GM12873 (cell line): Measurements from ENCODE around the gene TRANK1.

Experiments
- TF ChIP-seq, protein P1 (sequence below): IDR thresholded peaks from 2 replicates; pipeline ENCODE4 v1.5.1; 2012; ENCODE audit warnings: low read depth, mild to moderate bottlenecking, moderate library complexity, low read length, control low read depth; ENCODE audit not compliant: insufficient read depth; ENCODE audit errors: missing control alignments

The TRANK1 gene

DNA sequence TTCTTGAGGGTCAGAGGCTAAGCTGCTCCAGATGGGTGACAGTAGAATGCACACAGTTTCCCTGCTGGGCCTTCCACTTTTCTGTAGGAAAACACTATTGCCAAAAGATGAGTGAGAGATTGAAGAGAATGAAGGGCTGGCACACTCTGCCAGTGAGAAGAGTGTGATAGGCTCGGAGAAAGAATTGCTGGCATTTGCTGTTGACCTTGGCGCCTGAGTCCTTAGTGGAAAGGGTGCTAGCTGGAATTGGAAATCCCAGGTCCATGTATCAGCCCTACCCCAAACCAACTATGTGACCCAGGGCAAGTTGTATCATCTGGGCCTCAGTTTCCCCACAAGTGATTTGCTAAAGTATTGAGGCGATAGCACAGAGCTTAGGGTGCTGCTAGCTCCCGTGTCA, 120.4 kb downstream of the TRANK1 start:
- TF ChIP-seq, protein P1, sequence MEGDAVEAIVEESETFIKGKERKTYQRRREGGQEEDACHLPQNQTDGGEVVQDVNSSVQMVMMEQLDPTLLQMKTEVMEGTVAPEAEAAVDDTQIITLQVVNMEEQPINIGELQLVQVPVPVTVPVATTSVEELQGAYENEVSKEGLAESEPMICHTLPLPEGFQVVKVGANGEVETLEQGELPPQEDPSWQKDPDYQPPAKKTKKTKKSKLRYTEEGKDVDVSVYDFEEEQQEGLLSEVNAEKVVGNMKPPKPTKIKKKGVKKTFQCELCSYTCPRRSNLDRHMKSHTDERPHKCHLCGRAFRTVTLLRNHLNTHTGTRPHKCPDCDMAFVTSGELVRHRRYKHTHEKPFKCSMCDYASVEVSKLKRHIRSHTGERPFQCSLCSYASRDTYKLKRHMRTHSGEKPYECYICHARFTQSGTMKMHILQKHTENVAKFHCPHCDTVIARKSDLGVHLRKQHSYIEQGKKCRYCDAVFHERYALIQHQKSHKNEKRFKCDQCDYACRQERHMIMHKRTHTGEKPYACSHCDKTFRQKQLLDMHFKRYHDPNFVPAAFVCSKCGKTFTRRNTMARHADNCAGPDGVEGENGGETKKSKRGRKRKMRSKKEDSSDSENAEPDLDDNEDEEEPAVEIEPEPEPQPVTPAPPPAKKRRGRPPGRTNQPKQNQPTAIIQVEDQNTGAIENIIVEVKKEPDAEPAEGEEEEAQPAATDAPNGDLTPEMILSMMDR: no peak

DNA sequence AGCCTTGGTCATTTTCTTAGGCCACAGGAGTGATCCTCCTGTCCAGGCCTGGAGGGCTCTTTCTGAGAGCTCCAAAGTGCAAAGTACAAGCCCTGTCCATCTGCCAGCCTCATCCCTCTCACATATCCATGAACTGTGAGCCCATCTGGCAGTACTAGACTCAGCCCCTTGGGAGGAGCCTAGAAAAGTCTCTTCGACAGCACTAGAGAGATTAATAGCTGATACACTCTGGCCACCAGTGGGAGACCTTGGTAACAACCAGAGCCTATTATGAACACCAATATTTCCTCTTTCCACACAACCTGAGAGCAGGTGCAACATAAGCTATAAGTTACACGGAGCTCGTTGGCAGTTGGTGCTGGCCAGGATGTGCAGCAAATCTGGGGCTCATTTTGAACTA, 121.0 kb downstream of the TRANK1 start:
- TF ChIP-seq, protein P1: no peak

DNA sequence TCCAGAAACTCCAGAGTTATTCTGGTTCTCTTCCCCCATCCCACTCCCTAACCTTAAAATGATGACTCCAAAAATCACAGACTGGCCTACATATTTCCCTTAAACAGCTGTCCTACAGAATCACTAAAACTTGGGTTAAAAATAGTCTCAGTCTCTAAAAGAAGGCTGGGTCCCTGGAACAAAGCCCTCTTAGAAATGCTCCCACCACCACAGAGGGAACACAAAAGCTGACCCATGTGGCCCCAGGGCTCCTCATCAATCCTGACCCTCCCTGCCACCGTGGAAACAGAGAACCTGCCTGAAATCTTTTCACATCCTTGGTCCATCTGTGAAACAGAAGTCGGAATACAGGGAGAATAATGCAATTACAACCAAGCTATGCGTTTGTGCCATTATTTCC, 124.8 kb downstream of the TRANK1 start:
- TF ChIP-seq, protein P1: no peak

DNA sequence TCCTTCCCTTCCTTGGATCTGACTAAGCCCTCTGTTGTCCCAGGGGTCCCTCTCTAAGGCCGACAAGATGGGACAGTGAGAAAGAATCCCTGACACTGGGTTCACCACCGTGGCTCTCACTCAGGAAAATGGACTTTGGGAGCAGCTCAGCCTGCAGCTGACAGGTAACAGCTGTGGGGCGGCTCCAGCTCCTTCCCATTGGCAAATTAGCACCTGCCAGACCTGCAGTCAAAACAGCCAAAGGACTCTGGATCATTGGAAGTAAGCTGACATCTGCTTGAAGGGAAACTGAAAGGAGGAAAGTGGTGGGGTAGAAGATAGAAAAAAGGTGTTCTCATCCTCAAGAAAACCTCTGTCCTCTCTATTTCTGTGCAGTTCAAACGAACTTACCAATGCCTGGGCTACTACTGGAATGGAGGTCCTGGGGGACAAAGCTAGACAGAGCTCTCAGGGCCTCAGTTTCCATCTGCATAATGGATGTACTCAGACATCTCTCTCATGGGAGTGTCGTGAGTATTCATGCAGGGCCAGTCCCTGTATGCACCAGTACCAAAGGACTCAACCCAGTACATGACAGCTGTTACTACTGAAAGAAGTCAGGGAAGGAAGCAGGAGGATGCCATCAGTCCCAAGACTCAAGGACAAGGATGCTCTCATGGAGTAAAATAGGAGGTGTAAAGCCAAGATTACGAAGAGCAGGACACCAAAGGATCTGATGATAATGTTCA, 126.9 kb downstream of the TRANK1 start:
- TF ChIP-seq, protein P1: no peak

DNA sequence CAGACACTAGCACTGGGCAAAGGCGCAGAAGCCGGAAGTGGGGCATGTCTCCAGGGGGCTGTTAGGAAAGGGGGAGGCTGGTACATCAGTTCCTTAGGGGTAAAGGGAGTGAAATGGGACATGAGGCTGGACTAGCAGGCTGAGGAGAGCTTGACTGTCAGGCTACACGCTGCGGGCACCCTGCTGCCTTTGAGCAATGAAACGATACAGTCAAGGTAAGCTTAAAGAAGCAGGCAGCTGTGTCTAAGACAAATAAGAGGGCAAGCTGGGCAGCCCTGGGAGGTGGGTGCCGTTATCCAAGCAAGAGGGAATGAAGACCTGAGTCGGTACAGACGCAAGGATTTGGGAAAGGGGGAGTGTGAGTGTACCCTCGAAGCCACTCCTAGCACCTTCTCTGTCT, 129.5 kb downstream of the TRANK1 start:
- TF ChIP-seq, protein P1: no peak

DNA sequence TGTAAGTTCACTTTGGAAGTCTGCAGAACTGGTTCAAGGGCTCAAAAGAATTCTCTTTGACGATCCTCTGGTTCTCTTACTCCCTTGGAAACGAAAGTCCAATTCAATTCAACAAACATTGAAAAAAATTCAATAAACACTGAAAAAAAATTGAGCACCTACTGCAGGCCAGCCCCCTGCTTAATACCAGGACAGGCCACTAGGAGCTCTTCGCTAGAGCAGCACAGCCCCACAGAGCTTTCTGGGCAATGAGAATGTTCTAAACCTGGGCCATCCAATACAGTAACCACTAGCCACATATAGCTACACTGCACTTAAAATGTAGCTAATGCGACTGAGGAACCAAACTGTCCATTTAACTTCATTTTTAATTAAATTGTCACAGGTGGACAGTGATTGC, 130.1 kb downstream of the TRANK1 start:
- TF ChIP-seq, protein P1: peak; percentile 46

DNA sequence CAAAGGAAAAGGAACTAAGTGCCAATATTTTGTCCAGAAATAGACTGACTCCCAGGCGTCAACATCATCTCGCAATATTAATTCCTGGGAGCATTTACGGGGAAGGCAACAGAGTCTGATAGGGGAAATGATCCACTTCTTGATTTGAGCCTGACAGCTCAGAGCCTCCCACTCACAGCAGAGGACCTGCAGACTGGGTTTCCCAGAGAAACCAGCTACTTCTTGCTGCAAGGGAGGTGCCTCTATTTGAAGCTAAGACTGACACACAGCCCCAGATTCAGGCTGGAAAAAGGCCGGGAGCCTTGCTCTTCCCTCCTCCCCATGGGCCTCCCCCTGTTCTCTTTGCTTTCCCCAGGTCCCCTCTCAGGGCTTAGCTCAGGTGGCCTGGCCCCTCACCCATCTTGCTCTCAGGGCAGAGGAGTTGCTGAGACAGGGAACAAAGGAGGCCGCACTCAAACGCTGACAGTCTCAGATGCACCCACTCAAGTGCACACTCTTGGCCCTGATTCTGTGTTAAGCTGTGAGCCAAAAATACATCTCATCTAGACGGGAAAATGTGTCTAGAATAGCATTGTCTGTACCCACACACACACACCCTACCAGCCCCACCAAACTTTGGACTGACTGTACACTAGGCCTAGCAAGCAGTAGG, 130.7 kb downstream of the TRANK1 start:
- TF ChIP-seq, protein P1: no peak
